Bronchial epithelial cell (primary cell): ENCODE measurements around the gene RPTOR. TPM values are rescaled to one million over a fixed set of nuclear protein-coding genes. Genes with fewer than 3 reads are reported as not detected.
"Not testable (repeated sequence)": the region's sequence is repeated elsewhere in the genome, so short reads cannot be mapped to it uniquely, and the experiment has no call there.

Source experiments
- DNase-seq: peaks from one replicate; pipeline ENCODE4 v3.0.0-alpha.2; 2010; ENCODE audit warnings: low read depth
- FAIRE-seq: peaks from 2 replicates; lab custom pipeline; 2011; peaks lifted over from hg19 to GRCh38; lab: Jason Lieb, UNC
- H3K27me3 ChIP-seq: 2 replicates; pipeline ENCODE4 v1.5.1; 2011; ENCODE audit warnings: low read length; ENCODE audit not compliant: control insufficient read depth, insufficient read depth
- H3K36me3 ChIP-seq: 2 replicates; pipeline ENCODE4 v1.5.1; 2011; ENCODE audit warnings: low read length; ENCODE audit not compliant: control insufficient read depth, insufficient read depth
- H3K4me3 ChIP-seq: 2 replicates; pipeline ENCODE4 v1.5.1; 2011; ENCODE audit warnings: mild to moderate bottlenecking, low read depth, low read length, control low read depth
- total RNA-seq: library from RNA; depleted of rRNA; stranded (reverse); fragments of >200 nt; gene quantifications from 2 replicates; pipeline ENCODE4 v1.2.1, GENCODE V29; 2014
- TF ChIP-seq, protein P1 (sequence below): IDR thresholded peaks from 2 replicates; pipeline ENCODE4 v1.5.1; 2011; ENCODE audit warnings: mild to moderate bottlenecking, moderate library complexity, low read length, control low read depth, inconsistent platforms; ENCODE audit not compliant: insufficient read depth, severe bottlenecking

The RPTOR gene
- total RNA-seq, 1 donor from 2014 or later: 14.0 TPM

DNA sequence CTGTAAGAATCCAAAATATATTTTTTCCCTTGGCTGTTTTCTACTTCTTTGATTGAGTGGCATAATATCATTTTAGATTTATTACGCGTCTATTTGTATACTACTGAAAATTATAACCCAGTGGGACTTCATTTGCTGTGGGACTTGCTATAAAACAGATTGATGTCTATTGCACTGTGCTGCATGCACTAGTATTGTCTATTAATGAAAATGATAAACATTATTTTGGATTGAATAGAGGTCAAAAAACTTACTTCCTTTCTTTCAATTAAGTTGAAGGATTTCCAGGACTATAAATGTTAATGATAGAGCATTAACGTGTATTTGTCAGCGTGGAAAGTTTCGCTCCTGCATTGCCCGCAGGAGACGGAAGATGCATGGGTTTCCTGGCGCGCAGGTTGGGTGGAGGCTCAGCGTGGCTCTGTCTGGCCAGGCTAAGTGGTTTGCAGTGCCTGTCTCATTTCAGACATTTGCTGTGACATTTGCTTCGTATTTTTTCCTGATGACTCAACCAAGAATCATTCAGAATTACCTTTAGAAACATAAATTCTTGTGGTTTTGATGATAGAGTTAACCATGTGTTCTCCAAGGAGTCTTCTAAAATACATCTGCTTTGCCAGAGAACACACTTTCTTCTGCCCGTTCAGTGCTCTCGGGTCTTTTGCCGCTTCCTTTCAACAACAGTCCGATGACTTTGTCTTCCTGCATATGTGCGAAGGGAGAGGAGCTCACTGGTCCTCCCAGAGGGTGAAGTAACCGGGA lies 216.7 kb downstream of the RPTOR start:
- Histone ChIP-seq H3K27me3 (no peaks in the 10 kb centered on the region), H3K4me3 (no peak overlapping the region), H3K36me3 (no peaks in the 10 kb centered on the region)
- FAIRE-seq: no peak
- peak; percentile 82 for DNase-seq
- TF ChIP-seq, protein P1, sequence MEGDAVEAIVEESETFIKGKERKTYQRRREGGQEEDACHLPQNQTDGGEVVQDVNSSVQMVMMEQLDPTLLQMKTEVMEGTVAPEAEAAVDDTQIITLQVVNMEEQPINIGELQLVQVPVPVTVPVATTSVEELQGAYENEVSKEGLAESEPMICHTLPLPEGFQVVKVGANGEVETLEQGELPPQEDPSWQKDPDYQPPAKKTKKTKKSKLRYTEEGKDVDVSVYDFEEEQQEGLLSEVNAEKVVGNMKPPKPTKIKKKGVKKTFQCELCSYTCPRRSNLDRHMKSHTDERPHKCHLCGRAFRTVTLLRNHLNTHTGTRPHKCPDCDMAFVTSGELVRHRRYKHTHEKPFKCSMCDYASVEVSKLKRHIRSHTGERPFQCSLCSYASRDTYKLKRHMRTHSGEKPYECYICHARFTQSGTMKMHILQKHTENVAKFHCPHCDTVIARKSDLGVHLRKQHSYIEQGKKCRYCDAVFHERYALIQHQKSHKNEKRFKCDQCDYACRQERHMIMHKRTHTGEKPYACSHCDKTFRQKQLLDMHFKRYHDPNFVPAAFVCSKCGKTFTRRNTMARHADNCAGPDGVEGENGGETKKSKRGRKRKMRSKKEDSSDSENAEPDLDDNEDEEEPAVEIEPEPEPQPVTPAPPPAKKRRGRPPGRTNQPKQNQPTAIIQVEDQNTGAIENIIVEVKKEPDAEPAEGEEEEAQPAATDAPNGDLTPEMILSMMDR: no peak

DNA sequence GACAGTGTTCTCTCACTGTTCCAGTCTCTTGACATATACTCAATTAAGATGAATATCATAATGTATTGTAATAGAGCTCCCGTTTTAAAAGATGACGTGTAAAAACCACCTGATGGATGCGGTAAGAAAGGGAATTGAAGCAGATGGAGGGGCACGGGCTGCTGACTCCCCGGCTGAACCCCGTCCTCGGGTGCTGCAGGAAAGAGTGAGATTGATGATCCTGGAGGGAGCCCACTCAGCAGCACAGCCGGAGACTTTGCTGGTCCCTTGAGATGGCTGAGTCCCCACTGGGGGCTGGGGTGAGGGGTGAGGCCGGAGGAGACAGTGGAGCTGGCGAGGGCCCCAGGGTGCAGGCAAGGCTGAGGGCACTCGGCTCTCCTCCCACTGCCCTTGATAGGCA lies 217.4 kb downstream of the RPTOR start:
- H3K27me3 ChIP-seq: no peaks in the 10 kb centered on the region
- FAIRE-seq (no peak), DNase-seq (no peak)
- H3K4me3 ChIP-seq: no peak overlapping the region
- H3K36me3 ChIP-seq: no peaks in the 10 kb centered on the region
- TF ChIP-seq, protein P1: no peak

DNA sequence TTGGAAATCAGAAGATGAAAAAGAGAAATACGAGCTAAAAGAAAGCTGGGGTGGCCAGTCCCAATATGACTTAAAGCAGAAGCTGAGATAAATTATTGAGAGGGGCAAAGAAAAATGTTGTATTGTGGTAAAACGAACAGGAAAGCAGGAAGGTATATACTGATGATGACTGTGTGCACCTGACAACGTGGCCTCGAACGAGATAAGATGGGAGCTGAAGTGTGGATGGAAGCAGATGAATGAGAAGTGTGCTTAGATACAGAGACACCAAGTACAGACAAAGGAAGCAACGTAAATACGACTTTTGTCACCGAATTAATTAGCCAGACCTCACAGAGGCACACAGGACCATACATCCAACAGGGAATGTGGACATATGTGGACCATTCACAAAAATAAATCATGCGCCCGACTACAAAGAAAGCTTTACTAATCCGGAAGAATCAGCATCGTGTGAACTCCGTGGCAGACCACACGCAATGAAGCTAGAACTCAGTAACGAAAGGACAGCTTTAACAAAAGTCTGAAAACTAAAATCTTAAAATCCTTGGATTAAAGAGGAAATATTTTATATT lies 218.7 kb downstream of the RPTOR start:
- Histone ChIP-seq H3K27me3 (no peaks in the 10 kb centered on the region), H3K36me3 (no peaks in the 10 kb centered on the region), H3K4me3 (no peak overlapping the region)
- FAIRE-seq: no peak
- TF ChIP-seq, protein P1: no peak
- no peak for DNase-seq

DNA sequence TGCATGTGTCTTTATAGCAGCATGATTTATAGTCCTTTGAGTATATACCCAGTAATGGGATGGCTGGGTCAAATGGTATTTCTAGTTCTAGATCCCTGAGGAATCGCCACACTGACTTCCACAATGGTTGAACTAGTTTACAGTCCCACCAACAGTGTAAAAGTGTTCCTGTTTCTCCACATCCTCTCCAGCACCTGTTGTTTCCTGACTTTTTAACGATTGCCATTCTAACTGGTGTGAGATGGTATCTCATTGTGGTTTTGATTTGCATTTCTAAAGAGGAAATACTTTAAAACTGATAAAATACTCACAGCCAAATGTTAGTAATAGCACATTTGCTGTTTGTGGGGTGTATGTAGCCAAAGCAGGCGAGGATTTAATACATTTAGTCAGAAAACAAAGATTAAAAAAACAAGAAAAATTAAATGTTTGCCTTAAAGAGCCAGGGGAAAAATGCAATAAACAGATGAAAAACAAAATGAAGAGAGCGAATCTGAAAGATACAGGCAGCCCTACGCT lies 220.0 kb downstream of the RPTOR start:
- H3K4me3 ChIP-seq, H3K27me3 ChIP-seq, FAIRE-seq, DNase-seq, H3K36me3 ChIP-seq: not testable (repeated sequence)

DNA sequence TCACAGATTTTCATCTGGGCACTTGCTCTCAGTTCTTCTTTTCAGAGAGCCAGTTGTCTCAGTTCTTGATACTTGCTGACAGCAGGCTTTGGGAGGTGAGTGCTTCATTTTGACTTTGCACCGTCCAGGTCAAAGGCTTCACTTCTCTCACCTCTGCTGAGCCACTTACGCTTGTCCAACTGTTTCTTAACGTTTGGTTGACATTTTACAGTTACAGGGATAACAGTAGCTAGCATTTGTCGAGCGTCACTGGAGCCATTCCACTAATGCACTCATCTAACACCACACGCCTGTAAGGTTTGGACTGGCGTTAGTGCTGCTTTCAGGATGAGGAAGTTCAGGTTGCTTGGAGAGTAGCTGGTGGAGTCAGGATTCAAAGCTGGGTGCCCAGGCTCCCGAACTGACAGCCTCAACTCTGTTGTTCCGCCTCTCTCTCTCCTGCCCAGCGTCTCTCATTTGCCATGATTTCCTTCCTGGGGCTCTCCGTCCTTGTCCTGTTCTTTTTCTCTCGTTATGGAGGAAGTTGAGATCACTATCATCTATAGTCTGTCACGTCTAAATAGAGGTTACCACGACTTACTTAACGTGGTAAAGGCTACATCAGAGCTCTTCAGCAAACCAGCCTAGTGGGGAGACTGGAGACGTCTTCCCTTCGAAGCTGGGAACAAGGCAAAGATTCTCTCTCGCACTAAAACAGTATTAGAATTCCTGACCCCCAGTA lies 220.8 kb downstream of the RPTOR start:
- FAIRE-seq: no peak
- DNase-seq: no peak
- Histone ChIP-seq H3K27me3 (no peaks in the 10 kb centered on the region), H3K36me3 (no peaks in the 10 kb centered on the region), H3K4me3 (no peak overlapping the region)
- TF ChIP-seq, protein P1: no peak

DNA sequence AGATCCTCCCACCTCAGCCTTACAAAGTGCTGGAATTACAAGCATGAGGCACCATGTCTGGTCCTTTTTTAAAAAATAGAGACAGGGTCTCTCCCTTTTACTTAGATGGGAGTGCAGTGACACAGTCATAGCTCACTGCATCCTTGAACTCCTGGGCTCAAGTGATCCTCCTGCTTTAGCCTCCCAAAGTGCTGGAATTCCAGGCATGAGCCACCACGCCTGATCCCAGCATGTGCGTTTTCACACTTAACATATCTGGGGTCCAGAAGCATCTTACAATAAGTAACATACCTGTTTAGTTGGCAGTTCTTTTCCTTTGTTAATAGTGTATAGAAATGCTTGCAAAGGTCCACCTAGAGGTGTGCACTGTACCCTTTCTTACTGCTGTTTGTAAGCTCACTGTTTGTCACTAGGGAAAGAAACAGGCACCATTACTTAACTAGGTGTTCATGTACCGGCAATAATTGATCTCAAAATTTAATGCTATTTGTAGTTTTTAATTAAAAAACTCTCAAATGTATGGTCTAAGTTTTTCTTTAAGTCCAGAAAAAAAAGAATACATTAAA lies 221.7 kb downstream of the RPTOR start:
- Histone ChIP-seq H3K27me3 (no peaks in the 10 kb centered on the region), H3K36me3 (no peaks in the 10 kb centered on the region), H3K4me3 (no peak overlapping the region)
- FAIRE-seq (no peak), DNase-seq (no peak)
- TF ChIP-seq, protein P1: no peak
